ENCODE results near the gene ZNF583.

Gene ZNF583

DNA sequence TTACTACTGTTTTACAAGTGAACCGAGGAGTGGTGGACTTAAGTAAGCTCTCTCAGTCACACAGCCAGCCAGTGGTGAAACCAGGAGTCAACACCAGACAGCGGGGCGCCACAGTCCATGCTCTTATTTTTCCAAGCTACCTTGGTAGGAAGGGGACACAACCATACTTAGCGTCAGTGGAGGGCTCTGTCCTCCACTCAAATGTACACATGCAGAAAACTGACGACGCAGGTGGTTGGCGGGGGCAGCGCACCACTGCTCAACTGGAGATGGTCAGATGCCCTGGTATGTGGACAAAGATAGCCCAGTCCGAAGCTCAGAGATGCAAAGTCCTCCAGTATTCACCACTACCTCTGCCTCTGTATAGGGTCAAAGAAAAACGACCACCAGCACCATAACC is 72.0 kb downstream of the ZNF583 start:
- DNase-seq, result no peak
